Gastroesophageal sphincter (tissue), 3 donors: ENCODE measurements around the gene FOCAD.

Experiments used
- CTCF ChIP-seq, 4 experiments: fragments of 200-600 bp in 2 of 4; fragments of 450-650 bp in 2 of 4; sonication (generic) in 1 of 4; IDR thresholded peaks; one replicate each; pipeline ENCODE4 v1.5.1; 2017 to 2019; ENCODE audit warnings: antibody characterized with exemption in 4 of 4, mild to moderate bottlenecking in 2 of 4, moderate library complexity in 2 of 4
- POLR2AphosphoS5 ChIP-seq: sonication (generic); formaldehyde crosslinking; IDR thresholded peaks from one replicate; pipeline ENCODE4 v1.6.1; 2017; ENCODE audit warnings: antibody characterized with exemption

GRCh38 chr9:20692554-20692953, 8.5 kb downstream of the FOCAD start:
- no peak for TF ChIP-seq POLR2AphosphoS5
- TF ChIP-seq CTCF (IDR thresholded peaks at IDR 0.05), result no peak
